Right kidney (tissue), 1 donor: ENCODE data around the gene SOX1.

ENCODE experiments used
- DNase-seq: peaks from one replicate; pipeline ENCODE4 v3.0.0-alpha.2; 2016

The SOX1 gene

DNA sequence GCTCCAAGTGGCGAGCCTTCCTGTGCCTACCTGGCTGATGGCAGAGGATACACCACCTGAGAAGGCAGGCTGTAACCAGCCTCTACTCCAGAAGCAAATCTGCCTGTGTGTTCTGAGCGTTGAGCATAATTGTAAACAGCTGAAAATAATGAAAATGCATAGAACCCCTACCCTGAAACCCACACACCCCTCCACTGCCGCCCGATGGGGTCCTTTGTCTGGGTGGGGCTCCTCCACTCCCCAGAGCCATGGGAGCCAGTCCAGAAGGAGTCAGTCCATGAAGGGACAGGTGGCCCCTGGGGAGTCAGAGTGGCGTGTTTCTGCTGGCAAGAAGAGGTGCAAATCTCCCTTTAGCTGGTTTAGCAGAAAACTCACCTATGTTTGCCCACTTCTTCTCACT is 8.0 kb upstream of the SOX1 start:
- DNase-seq: no peak

DNA sequence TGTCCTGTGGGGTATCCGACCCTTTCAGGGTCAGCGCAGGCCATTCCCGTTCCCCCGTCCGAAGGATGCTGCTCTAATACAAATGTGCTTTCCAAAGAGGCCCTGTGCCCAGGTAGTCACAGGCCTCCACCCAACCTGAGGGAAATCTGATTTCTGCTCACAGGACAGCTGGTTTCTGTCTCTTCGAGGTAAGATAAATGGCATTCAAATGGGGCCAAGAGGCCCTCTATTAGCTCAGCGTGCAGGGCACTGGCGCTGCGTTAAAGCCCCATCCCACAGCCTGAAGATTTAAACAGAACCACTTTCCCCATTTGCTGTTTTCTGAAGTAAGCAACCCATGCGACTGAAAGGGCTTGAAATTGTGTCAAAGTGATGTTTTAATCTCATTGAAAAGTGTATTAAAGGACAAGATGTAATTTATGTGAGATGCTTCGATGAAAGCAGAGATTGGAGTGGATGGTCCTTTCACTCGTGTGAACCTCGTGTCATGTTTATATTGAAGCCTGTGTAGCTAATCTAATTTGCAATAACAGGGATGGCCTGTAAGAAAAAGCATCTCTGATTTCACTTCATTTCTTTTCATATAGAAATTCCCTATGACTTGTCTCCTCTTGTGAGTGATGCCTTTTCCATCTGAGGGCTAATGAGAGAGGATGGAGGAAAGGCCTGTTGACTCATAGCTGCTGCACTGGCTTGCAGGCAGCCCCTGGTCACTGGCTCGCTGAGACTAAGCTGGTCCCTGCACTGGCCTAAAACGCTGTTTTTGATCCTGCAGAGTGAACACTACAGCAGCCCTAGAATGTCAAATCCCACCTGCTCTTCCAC is 7.3 kb upstream of the SOX1 start:
- peak; percentile 19 for DNase-seq

DNA sequence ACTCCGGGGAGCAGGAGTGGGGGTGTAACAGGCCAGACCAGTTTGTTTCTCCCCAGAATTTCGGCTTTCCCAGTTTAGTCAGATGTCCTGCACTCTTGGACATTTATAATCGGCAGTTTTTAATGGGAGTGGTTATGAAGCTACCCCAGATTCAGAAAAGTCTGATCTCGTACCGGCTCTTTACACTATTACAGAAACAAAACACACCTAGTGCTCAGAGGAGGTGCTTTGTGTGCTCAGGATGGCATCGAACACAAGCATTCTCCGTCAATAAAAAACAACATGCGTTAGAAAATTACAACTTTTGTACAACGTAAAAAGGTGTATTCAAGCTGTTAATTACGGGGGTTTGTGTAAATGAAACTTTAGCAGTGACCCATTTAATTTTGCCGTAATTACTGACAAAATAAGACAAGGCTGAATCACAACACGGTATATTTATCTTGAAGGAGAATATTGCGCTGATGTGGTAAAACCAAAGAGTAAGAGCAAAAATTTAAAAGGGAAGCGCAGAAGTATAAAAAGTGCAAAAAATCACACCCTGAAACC is 6.6 kb upstream of the SOX1 start:
- DNase-seq: peak; percentile 16

DNA sequence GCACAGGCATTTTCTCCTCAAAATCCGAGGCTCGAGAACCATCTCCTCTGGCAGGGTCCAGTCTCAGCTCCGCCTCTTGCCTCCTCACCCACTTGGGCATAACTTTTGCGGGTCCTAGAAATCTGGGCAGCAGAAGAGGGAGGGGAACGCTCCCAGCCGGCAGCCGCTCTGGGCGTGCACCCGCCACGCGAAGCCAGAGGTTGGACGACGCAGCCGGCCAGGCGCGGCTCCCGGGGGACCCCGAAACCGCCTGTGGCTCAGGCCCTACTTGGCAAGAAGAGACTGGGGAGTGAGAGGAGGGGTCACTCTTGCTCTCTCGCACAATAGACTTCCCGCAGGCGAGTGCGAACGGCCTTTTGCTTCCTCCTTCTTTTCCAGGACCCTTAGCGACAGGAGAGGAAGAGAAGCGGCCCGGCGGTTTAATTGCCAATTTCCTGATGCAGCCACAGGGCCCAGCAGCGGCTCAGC is 6.0 kb upstream of the SOX1 start:
- DNase-seq: peak; percentile 57

DNA sequence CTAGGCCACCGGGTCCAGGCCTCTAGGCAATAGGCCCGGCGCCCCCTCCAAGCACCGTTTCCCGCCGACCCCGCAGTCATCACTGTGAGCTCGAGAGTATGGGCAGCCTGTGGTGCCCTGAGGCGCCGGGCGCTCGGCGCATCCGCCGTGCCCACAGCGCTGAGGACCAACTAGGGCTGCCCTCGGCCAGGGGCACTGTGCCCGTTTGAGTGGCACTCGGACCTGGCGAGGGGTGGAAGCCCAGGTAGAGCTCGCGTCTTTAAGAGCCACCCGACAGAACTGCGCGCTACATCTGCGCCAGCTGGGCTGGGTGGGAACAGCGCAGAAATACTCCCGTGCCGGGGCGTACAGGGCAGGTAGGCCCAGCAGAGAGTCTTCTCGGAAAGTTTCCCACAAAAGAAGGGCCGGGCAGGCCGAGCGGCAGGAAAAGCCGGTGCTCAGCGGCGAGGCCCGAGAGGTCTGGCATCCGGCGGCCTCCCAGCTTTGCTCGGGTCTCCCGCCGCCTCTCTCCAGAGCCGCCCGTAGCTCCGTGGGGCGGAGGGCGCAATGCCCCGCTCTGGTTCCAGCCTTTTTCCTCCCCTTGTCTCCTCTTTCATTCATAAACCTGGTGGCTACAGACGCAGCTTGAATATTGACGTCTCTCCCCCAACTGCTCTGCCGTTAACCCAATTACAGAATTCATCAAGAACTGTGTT is 5.4 kb upstream of the SOX1 start:
- peak; percentile 61 for DNase-seq

DNA sequence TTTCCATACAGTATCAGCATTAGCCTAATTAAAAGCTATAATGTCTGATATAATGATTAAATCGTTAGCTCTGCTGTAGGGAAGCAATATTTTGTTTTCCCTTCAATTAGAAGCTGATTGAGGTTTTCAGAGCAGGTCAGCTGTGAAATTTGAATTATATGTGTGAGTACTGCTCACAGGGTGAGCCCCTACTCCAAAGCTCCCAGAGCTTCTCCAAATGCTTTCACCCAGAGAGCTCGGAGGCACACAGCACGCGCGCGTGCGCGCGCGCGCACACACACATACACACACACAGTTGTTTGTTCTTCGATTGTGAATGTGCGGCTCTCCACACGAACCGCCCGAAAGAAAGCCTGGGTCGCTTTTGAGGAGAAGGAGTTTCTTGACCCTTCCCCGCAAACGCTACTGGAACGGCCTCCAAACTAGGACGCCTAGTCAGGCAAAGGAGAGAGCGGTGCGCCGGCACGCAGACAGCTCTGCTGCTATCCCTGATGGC is 4.8 kb upstream of the SOX1 start:
- no peak for DNase-seq

DNA sequence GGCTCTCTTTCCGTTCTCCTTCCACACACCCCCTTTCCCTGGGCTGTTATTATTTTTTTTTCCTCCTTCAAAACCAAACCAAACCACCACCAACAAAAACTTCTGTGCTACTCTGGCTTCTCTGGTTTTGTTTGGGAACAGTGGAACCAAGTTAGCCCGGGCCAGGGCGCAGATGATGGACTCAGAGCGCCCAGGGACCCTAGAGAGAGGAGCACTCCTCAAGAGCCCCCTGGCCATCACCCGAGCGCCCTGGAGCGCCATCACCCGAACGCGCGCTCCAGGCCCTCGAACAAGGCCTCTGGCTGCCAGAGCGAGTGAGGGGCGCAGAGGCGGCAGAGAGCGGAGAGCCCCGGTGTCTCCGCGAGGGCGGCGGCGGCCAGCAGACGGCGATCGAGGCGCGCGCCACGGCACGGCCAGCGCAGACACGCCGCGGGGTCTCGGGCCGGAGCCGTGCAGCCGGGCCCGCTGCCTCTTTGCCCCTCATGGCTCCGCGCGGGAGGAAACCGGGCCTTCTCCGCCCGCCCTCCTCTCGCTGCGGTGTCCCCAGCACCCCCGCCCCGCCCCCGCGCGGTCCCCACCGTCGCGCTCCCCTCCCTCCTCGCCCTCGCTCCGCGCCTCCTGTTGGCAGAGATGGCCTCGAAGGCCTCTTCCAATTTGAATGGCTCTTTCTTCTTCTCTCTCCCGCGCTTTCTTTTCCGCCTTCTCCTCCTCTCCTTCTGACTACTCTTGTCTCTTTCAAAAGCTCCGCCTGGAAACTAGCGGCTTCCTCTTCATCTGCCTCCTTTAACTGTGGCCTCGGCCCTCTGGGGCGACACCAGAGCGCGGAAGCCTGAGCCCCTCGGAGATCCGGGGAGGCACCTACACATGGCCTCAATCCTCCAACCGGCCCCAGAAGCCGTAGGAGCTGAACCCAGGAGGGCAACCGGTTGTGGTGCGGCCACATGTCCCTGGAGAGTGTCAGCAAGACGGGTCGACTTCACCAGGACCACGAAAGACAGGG is 4.1 kb upstream of the SOX1 start:
- DNase-seq: peak; percentile 68

DNA sequence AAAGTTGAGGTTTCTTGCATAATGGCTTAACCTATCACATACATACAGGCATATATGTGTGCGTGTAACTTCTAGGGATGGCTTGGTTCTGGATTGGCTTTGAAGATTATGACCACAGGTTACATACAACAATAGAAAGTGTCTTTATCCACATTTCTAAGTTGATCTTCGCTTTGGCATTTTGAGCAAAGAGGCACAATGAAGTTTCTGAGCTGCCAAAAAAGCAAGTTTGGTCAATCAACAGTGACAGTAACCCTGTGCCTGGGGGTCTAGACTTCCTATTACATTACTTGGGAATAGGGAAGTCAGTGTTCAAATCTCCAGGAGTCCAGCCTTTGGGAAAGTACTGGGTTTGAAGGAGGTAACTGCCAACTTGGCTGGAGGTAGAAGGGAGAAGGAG is 3.1 kb upstream of the SOX1 start:
- no peak for DNase-seq

DNA sequence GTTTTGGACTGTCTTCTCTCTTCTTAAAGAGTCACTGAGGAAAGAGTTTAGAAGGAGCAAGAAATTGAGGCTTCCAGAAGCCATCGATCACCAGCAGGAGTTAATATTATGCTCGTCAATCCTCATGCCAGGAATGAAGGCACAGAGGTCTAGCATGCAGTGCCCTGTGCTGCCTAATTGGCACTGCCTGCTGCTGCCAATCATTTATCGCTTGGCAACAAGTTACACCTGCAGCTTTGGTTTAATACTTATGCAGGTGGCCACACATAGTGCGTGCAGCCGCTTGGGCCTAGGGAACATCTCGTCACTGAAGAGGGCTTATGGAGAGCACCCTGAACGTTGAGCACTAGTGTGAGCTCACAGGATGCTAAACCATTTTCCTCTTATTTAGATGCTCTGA is 2.7 kb upstream of the SOX1 start:
- no peak for DNase-seq

DNA sequence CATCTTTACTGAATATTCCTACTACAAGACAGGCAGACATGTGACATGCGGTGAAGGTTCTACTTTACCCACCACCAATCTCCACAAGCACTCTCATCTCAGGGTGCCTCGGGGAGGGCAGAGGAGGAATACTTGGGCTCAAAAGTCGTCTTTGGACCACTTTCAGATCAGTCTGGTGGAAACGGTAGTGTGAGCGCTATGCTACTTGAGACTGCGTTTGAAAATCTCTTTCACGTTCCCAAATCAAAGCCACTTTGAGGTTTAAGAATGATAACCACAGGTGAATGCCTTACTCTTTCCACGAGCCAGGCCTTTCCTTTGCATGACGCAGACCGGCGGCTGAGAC is 1.5 kb upstream of the SOX1 start:
- no peak for DNase-seq

DNA sequence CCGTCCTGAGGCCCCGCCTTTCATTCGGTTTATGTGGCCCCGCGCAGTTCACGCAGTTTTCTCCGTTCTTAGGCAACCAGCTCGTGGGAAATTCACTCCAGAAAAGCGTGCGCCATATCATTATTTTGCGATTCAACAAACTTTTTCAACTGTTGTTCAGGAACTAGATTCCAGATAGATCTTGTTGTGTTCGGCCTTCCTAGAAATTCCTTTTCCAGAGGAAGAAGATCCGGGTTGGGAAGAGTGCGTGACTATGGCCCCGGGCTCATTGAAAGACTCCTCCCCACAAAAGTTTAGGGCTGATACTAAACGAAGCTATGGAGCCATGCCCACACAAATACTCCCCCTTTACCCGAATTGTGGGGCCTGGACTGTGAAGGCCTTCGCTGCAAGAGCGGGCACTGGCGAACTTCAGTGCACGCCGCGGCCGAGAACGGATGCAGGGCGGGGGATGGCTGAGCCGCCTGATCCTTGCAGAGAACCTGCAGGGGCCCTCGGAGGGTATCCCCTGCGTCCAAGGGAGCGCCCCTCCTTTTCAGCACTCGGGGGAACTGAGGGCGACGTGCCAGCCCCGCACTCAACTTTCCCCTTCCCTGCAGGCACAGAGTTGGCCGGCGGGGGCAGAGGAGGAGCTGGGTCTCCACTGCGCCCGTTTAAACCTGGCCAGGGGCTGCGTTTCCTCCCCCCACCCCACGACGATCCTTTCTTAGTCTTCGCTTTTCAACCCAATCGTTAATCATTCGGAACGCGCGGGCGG is 904 bp upstream of the SOX1 start:
- DNase-seq: peak; percentile 87

DNA sequence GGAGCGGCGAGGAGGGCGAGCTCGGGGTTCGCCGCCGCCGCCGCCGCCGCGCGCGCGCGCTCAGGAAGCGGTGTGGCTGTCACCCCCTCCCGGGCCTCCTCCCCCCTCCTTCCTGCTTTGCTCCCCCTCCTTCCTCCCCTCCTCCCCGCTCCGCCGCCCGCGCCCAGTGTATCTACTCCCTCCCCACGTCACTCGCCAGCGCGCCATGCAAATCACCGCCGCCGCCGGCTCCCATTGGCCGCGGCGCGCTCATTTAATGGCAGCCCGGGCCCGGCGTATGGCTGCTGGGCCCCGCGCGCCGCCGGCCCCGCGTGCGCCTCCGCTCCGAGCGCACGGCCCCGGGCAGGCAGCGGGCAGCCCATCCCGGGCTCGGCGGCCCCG is 335 bp upstream of the SOX1 start:
- DNase-seq: no peak

DNA sequence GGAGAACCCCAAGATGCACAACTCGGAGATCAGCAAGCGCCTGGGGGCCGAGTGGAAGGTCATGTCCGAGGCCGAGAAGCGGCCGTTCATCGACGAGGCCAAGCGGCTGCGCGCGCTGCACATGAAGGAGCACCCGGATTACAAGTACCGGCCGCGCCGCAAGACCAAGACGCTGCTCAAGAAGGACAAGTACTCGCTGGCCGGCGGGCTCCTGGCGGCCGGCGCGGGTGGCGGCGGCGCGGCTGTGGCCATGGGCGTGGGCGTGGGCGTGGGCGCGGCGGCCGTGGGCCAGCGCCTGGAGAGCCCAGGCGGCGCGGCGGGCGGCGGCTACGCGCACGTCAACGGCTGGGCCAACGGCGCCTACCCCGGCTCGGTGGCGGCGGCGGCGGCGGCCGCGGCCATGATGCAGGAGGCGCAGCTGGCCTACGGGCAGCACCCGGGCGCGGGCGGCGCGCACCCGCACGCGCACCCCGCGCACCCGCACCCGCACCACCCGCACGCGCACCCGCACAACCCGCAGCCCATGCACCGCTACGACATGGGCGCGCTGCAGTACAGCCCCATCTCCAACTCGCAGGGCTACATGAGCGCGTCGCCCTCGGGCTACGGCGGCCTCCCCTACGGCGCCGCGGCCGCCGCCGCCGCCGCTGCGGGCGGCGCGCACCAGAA is 1.1 kb downstream of the SOX1 start:
- peak; percentile 41 for DNase-seq

DNA sequence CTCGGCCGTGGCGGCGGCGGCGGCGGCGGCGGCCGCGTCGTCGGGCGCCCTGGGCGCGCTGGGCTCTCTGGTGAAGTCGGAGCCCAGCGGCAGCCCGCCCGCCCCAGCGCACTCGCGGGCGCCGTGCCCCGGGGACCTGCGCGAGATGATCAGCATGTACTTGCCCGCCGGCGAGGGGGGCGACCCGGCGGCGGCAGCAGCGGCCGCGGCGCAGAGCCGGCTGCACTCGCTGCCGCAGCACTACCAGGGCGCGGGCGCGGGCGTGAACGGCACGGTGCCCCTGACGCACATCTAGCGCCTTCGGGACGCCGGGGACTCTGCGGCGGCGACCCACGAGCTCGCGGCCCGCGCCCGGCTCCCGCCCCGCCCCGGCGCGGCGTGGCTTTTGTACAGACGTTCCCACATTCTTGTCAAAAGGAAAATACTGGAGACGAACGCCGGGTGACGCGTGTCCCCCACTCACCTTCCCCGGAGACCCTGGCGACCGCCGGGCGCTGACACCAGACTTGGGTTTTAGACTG is 1.7 kb downstream of the SOX1 start:
- no peak for DNase-seq

DNA sequence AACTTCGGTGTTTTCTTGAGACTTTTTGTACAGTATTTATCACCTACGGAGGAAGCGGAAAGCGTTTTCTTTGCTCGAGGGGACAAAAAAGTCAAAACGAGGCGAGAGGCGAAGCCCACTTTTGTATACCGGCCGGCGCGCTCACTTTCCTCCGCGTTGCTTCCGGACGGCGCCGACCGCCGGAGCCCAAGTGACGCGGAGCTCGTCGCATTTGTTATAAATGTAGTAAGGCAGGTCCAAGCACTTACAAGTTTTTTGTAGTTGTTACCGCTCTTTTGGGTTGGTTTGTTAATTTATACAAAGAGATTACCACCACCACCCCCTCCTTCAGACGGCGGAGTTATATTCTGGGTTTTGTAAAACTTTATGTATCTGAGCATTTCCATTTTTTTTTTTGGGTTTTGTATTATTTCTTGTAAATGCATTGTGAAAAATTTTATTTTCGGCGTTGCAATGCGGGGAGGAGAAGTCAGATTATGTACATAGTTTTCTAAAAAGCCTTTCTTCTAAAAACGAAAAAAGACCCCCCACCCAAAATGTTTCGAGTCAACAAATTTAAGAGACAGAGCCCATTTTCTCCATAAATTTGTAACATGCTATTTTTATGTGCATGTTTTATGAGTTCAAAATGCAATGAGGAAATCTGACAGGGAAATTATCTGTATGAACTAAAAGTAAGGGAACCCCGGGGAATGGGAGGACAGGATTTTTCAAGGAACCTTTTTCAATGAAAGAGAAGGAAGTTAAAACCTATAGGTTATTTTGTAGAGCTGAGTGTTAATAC is 2.3 kb downstream of the SOX1 start:
- DNase-seq: peak; percentile 61

DNA sequence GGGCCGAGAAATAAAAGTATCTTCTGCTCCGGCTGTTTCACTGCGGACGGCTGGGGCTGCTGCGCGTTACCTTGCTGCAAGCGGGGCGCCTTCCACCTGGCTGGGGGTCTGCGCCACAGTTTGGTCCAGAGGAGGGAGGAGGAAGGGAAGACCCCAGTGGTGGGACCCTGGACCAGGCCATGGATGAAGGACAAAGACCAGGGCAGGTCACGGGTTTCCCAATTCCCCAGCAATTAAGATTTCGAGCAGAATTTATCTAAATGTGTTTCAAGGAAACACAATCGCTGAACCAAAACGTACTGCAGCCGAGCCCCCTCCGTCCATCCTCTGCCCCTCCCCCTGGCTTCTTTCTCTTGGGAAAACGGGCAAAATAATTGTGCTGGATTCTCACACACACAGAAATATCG is 2.9 kb downstream of the SOX1 start:
- DNase-seq: peak; percentile 67

DNA sequence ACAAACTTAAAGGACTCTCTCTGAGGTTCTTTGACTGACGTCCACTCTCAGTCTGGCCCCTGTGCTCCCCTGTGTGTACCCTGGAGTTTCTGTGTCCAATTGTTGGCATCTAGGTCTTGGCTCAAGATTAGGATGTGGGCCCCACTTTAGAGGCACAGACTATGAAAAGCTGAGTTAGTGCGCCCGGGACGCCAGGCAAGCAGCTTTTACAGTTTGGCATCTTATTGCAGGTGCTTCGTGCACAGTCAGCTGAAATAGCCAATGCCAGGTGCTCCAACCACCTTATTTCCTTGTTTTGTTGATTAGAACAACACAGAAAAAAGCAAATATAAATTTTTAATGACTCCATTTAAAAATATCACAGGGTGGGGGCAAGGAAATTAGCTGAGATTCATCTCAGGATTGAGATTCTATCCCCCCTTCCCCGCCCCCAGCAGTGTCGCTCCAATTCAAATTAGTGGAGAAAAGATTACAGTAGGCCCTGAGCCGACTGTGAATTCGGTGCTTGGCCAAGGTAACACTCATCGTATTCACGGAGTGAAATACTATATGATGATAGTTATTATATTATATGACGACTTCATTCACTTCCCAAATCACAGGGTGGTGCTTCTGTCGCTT is 4.3 kb downstream of the SOX1 start:
- peak; percentile 34 for DNase-seq

DNA sequence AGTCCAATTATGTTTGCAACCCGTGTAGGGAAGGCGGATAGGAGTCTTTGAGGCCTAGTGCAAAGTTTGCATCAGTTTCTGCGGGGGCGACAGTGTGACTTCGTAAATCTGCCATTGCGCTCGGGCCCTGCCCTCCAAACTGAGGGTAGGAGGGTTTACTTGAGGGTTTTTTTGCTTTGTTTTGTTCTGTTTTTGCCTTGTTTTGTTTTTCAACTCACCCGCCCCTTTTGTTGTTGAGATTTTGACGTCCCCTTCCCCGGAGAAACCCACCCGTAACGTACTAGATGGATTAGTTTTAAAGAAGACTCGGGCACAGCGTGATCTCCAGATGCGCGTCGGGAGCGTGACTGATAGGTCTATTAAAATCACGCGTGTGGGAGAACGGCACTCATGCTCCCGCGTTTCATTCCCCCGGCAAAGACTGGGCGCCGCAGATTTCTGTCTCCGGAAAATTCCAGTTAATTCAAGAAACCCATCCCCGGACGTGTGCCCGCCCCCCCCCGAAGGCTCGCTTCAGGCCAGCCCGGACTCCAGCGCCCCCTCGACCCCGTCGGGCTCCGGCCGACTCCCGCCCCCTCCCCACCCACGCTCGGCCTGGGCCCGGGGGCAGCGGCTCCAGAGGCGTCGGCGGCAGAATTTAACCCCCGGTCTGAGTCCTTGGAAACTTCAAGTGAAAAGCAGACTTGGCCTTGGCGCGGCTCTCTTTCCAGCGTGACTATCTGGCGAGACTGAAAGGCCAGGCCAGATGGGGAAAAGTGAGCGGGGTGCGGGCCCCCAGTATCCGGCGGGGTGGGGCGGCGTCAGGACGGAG is 5.0 kb downstream of the SOX1 start:
- peak; percentile 39 for DNase-seq
